ENCODE results near the gene IGSF6.
"Not testable (repeated sequence)": the region's sequence is repeated elsewhere in the genome, so short reads cannot be mapped to it uniquely, and the experiment has no call there.

IGSF6 gene

DNA sequence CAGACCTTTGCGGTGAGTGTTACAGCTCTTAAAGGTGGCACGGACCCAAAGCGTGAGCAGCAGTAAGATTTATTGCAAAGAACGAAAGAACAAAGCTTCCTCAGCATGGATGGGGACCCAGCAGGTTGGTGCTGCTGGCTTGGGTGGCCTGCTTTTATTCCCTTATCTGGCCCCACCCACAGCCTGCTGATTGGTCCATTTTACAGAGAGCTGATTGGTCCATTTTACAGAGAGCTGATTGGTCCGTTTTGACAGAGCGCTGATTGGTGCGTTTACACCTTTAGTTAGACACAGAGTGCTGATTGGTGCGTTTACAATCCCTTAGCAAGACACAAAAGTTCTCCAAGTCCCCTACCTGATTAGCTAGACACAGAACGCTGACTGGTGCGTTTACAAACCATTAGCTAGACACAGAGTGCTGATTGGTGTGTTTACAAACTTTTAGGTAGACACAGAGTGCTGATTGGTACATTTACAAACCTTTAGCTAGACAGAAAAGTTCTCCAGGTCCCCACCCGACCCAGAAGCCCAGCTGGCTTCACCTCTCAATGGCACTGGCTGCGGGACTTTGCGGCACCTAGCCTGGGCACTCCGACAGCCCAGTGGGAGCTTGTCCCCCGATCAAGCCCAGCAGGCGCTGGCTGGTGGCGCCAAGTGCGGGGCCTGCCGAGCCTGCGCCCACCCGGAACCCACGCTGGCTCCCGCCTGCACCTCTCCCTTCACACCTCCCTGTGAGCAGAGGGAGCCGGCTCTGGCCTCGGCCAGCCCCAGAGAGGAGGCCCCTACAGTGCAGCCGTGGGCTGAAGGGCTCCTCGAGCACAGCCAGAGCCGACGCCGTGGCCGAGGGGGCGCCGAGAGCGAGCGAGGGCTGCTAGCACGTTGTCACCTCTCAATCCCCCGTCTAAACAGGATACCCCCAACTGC, 22.5 kb downstream of the IGSF6 start:
- DNase-seq (ENCODE audit: low read depth, low spot score), result not testable (repeated sequence)

GRCh38 chr16:21628772-21629171, 23.6 kb downstream of the IGSF6 start:
- no peak for DNase-seq (ENCODE audit: low read depth, low spot score)

- no peak for DNase-seq (ENCODE audit: low read depth, low spot score)
Measured at GRCh38 chr16:21628121-21628726, 24.2 kb downstream of the IGSF6 start.

DNA sequence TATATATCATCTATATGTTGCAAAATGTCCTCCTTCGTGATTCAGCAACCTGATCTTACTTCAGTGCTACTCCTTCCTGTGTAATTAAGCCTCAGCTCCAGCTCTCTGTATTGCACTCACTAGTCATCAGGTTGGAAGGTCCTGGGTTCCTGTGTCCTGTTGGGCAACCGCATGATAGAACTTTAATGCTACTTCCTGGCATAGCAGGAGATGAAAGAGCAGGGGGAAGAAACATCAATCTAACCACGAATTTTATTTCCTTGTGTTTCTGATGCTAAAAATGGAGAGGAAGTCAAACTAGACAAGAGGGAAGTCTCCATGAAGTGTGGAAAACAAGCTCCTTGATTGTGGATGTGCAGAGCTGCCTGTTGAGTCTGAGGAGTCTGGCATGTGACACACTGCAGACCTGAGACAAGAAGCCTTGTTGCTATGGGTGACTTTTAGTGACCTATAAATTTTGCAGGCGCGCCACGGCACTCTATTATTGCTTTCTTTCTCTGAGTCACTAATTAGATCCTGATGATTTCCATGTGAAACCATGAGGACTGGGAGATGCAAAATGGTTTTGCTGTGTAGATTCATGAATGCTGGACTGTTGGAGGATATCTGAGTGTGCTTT, 25.6 kb downstream of the IGSF6 start:
- DNase-seq (ENCODE audit: low read depth, low spot score), result peak; percentile 52

DNA sequence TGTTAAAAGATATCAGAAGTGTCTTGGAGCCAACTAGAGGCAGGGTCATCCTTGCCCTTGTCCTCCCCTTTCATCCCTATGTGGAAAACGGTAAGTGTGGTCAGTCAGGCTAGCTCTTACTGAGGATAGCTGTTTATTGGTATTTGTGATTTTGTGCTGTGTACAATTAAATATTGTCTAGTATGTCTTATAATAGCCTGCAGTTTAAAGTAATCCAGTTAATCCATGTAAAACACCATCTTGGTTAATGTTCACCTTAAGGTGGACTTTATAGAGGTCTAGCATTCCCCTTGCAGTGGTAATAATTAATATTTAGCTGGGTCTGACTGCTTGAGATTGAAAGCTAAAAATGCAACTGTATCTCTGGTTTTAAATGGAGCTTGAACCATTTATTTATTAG, 27.4 kb downstream of the IGSF6 start:
- DNase-seq (ENCODE audit: low read depth, low spot score), result no peak

DNA sequence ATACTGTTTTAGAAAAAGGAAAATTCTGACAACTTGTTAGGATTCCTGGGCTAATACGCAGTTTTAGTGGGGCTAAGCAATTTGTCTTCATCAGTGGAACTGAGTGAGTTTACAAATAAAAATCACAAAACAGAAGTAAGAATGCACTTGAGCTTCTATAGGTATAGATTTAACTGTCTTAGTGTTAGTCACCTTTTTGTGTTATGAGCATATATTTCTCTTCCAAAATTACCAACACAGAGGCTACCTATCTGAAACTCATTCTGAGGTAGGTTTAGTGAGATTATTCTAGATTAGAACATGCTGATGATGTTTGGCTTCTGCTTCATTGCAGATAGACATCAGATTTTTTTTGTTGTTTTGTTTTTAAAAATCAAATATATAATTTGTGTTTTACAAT, 29.9 kb downstream of the IGSF6 start:
- no peak for DNase-seq (ENCODE audit: low read depth, low spot score)

DNA sequence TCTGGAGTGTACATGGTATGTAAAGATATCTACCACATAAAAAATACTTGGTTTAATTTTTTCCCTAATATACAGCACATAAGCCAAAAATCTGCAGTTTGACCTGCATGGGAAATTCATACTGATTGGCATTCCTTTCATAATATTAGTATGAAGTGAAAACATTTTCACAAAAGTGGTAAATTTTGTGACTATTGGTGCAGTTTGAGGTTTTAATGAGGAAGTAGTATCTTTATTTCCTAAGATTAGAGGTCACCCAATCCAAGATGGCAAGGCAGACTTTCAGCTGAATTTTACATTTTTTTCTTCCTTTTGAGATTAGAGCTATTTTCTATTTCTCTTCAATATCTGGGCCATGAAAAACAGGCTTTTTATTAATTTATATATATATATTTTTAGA, 31.8 kb downstream of the IGSF6 start:
- no peak for DNase-seq (ENCODE audit: low read depth, low spot score)

DNA sequence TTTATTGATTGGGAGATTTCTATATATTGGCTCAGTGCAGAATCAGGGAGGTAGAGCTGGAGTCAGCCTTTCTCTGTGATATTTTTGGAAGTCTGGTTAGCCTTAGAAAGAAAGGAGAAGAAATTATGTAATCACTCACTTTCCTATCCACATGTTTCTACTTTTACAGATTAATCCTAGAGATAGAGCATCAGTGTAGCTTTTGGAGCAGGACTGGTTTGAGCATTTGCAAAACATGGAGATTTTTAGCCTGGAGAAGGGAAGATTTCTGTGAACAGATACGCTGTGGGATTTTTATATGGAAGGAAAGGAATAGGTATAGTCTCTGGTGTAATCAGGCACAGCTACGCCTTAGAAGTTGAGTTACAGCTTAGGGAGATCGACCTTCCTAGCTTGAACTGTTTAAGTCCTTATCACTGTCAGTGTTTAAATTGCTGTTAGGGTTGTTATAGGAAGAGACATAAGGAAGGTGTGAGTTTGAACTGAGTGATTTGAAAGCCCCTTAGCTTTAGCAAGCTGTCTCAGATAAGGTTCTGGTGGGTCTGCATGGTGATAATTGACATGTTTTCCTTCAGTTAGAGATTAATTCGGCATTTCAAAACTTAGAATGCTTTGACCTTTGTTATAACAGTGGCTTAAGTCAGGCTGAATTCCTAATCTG, 32.5 kb downstream of the IGSF6 start:
- no peak for DNase-seq (ENCODE audit: low read depth, low spot score)

DNA sequence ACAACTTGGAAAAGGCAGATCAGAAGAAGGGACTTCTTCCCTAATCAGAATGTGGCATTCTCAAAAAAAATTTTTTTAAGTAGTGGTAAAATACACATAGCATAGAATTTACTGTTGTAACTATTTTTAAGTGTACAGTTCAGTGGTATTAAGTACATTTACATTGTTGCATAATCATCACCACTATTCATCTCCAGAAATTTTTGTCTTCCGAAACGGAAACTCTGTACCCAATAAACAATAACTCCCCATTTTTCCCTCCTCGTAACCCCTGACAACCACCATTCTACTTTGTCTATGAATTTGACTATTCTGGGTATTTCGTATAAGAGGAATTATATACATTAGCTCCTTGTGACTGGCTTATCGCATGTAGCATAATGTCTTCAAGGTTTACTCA, 34.1 kb downstream of the IGSF6 start:
- DNase-seq (ENCODE audit: low read depth, low spot score), result no peak

DNA sequence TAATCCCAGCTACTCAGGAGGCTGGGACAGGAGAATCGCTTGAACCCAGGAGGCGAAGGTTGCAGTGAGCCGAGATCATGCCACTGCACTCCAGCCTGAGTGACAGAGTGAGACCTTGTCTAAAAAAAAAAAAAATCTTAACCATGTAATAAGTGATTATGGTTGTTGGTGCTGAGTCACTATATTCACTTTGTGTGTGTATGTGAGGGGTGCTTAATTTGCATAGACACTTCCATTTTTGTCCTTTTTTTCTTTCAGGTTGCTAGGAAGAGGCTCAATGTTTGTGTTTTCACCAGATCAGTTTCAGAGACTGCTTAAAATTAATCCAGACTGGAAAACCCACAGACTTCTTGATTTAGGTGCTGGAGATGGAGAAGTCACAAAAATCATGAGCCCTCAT, 34.8 kb downstream of the IGSF6 start:
- no peak for DNase-seq (ENCODE audit: low read depth, low spot score)

DNA sequence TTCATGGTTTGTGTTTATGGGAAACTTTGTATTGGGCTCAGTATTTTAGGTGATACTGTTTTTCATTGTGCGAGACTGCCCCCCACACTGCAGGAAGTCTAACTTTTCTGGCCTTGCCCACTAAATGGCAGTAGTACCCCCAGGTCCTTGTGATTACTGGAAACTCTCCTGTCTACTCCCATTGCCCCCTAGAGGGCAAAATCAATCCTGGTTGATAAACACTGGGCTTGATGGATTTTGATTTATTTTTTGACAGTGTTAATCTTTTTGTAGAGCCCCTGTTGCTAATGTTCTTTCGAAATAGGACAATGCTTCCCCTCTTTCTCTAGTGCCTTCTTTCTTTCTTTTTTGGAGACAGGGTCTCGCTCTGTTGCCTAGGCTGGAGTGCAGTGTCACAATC, 37.5 kb downstream of the IGSF6 start:
- DNase-seq (ENCODE audit: low read depth, low spot score), result no peak

- DNase-seq (ENCODE audit: low read depth, low spot score), result peak; percentile 33
Measured at GRCh38 chr16:21613781-21614180, 38.6 kb downstream of the IGSF6 start.

DNA sequence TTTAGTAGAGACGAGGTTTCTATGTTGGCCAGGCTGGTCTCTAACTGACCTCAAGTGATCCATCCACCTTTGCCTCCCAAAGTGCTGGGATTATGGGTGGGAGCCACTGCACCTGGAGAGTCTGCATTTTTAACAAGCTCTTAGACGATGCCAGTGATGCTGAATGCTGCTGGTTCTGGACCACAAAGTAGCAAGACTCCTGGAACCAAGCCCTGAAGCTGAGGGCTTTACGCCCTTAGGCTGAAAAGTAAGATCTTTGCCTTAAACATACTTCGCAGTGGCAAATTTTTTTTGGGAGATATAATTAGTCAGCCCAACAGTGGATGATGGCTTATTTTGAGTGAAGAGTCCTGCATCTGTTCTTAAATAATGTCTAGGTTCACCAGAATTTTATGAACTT, 39.0 kb downstream of the IGSF6 start:
- no peak for DNase-seq (ENCODE audit: low read depth, low spot score)

DNA sequence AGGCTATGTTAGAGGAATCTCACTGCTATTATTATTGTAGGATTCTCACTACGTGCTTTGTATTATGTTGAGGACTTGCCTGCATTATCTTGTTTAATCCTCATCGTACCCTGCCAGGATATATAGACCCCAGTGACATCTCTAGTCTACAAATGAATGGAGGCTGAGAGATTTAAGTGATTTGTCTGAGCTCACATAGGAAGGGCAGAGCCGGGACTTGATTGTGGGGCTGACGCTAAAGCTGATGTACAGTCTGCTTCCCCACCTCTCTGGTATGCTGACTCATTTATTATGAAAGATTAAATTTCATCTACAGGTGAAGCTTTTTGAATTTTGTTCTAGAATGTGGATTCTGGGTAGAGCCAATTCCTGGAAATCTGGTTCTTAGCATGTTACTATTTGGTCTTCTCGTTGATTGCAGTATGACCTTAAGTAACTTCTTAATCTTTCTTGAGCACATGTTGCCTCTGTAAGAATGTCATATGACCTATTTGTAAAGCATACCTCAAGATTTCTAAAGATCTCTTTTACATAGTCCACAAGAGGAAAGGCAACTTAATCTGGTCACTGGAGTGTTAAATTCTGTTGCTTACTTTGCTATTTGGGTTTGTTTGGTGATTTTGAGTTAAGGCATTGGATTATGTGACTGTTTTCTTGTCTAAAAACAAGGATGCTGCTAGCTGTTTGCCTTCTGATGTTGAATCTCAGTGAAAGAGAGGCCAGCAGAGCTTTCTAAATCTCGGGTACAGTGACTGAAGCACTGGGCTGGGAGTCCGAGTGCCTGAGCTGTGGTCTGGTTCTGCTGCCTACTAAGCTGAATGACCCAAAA, 40.6 kb downstream of the IGSF6 start:
- DNase-seq (ENCODE audit: low read depth, low spot score), result peak; percentile 21

DNA sequence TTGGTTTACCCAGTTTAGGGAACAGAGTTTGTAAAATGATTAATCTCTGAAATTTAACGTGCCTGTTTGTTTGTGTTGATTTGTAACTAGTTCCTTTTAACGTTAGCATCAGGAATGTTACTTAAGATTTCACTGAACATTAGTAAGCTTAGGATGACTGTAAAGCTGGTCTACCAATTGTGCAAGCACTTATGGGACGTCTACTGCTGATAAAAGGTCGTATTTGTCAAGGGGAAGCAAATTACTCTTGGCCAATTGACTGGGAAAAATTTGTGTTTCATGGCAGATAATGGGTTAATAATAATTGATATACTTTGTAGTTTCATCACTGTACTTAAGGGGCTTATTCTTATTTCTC, 41.2 kb downstream of the IGSF6 start:
- DNase-seq (ENCODE audit: low read depth, low spot score), result no peak

DNA sequence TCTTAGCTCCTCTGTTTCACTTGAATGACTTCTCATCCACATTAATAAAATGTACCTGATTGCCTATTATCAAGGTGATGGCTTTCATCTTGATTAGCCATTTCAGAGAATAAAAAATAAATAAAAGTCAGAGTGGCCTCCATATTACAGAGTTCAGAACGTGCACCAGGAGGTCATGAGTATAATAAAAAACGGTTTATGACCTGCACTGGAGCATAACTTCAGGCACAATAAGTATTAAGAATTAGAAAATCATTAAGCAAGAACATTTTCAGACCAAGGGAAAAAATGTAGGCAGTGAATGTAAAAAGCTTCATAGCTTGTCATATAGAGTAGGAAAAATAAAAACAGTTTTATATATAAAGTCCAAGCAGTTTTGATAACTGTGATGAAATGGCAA, 41.6 kb downstream of the IGSF6 start:
- DNase-seq (ENCODE audit: low read depth, low spot score), result no peak

GRCh38 chr16:21610006-21610544, 42.3 kb downstream of the IGSF6 start:
- no peak for DNase-seq (ENCODE audit: low read depth, low spot score)

- no peak for DNase-seq (ENCODE audit: low read depth, low spot score)
Measured at GRCh38 chr16:21608639-21609328, 43.6 kb downstream of the IGSF6 start.

DNA sequence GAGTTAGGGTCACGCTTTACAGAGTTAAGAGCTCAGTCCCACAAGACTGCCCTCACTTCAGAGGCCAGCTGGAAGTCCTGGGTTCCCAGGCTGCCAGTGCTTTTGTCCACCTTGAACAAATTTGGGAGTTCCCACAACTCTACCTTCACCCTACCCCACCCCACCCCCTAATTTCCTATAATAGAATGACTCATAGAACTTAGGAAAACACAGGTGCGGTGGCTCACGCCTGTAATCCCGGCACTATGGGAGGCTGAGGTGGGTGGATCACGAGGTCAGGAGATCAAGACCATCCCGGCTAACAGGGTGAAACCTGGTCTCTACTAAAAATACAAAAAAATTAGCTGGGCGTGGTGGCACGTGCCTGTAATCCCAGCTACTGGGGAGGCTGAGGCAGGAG, 46.6 kb downstream of the IGSF6 start:
- DNase-seq (ENCODE audit: low read depth, low spot score), result not testable (repeated sequence)

GRCh38 chr16:21603928-21604327, 48.5 kb downstream of the IGSF6 start:
- peak; percentile 43 for DNase-seq (ENCODE audit: low read depth, low spot score)

DNA sequence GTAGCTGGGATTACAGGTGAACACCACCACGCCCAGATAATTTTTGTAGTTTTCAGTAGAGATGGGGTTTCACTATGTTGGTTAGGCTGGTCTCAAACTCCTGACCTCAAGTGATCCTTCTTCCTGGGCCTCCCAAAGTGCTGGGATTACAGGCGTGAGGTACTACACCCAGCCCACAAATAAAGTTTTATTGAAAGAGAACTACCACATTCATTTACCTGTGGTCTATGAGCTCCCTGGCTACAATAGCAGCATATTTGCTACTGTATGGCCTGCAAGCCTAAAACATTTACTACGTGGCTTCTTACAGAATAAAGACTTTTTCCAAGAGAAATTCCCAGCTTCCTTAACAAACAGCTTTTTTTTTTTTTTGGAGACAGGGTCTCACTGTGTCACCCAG, 49.6 kb downstream of the IGSF6 start:
- no peak for DNase-seq (ENCODE audit: low read depth, low spot score)

Measured in astrocyte of the hippocampus (primary cell).